Left lobe of liver (tissue), 2 donors: ENCODE measurements around the gene EYS. TPM values are rescaled to one million over a fixed set of nuclear protein-coding genes. Genes with fewer than 3 reads are reported as not detected.
"Not testable (repeated sequence)": the region's sequence is repeated elsewhere in the genome, so short reads cannot be mapped to it uniquely, and the experiment has no call there.

Experiments used
- ATAC-seq: fragments of 200-7000 bp; cut with Tn5 transposase; one replicate; pipeline ENCODE4 v1.9.1; 2020; ENCODE audit warnings: mild to moderate bottlenecking, moderate library complexity
- DNase-seq: peaks from one replicate; pipeline ENCODE4 v3.0.0-alpha.2; 2020; ENCODE audit warnings: low spot score
- total RNA-seq: library from RNA; stranded (reverse); gene quantifications from one replicate; pipeline ENCODE4 v1.2.1, GENCODE V29; 2021
- donor health status: DM: no; HTN: no; CAD: no; lungs with moderate emphysema.
- donor health status: DM: no; HTN: yes; CAD: no.

Gene EYS
- total RNA-seq, 1 donor from 2014 or later: 1.3 TPM

DNA sequence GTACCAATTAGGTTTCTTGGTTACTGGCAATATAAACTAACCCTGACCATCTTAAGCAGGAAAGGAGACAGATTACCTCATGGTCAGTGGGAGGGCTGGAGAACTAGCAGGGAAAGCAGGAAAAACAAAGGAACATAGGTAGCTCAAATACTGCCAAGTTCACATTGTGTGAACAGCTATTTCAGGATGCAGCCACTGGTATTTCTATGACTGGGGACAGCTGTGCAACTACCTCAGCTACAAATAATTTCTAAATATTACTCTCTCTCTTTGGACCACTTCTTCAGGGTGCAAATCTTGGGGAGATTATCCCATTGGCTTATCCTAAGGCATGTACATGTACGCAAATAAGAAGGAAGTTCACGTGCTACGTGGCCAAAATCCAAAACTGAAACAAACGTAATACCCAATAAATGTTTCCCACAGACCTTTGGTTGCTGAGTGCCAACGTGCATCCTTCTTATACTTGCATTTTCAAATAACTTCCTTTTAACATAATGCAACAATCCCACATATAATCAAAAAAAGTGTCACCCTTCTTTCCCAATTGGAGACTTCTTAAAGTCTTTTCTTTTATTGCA is 1890.5 kb downstream of the EYS start:
- DNase-seq: no peak
- ATAC-seq: no peak

DNA sequence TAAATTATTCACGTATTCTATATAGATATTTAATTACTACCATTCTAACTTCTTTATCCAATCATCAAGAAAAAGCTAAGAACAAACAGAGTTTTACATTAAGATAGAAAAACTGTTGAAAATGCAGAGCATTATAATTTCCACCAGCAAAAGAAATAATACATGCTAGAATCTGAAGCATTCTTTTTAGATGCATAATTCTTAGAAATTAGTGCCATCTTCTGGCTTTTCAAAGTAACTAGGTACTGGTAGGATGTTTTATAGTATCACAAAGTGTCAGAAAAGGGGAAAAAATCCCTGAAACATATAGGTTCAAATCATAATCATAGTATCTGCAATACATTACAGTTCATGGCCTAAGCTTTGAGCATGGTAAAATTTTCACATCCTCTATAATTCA is 1892.6 kb downstream of the EYS start:
- DNase-seq: no peak

DNA sequence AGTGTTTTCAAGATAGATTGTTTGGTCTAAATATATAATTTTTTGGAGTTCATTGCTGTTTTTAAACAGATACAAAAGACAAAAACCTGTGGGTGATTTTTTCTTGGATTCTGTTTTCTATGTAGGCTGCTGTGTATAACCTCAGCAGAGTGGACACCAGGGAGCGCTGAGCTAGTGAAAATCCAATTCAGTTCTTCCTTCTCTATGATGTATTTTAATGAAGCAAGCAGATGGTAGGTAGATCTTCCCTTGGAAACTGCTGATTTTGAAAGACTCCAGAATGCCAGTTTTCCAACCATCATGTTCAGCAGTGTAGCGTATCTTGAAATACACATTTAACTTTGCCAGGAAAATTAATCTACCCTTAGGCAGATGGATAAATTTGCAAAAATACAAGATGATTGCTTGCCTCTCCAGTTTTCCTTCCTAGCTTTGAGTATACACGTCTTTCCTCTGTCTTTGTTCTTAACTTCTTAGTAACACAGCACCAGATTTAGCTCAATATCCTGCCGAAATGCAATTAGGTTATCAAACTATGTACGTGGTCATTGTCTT is 1893.4 kb downstream of the EYS start:
- no peak for ATAC-seq
- no peak for DNase-seq

More for the DNA sequence above, 1892.6 kb downstream of the EYS start:
- ATAC-seq: no peak

DNA sequence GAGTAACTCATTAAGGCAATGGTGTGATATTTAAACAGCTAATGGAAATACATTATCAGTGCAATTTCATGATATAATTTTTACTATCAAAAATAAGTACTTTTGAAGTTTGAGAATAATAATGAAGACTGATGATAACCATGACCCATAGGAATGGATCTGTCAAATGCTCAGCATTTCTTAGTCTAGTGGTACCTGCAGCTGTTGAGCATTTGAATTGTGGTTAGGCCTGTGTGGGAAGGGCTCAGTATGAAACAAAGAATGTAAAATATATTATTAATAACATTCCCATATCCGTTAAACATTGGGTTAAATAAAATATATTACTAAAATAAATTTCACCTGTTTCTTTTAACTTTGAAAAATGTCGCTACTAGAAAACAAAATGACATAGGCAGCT is 1898.5 kb downstream of the EYS start:
- DNase-seq: no peak
- ATAC-seq: no peak

- no peak for DNase-seq
- ATAC-seq: no peak
Observed at GRCh38 chr6:63807056-63807455, 1900.0 kb downstream of the EYS start.

DNA sequence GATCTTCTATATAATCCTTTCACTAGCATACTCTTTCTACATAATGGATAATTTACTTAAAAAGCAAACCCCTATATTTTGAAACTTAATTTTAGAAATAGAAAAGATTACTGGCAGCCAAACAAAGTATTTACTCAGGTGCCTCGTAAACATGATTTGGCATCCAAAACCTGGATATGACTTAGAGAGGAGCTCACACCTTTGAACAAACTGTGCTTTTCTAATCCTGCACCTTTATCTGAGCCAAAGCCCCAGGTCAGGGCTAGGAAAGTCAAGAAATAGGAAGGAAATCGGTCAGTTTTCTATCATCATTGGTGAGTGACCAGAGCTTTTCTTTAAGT is 1900.5 kb downstream of the EYS start:
- ATAC-seq (peak; percentile 25), DNase-seq (no peak)

GRCh38 chr6:63805808-63806572 is 1901.0 kb downstream of the EYS start:
- DNase-seq (no peak), ATAC-seq (peak; percentile 81)

GRCh38 chr6:63805345-63805744 is 1901.7 kb downstream of the EYS start:
- DNase-seq: no peak
- peak; percentile 52 for ATAC-seq

DNA sequence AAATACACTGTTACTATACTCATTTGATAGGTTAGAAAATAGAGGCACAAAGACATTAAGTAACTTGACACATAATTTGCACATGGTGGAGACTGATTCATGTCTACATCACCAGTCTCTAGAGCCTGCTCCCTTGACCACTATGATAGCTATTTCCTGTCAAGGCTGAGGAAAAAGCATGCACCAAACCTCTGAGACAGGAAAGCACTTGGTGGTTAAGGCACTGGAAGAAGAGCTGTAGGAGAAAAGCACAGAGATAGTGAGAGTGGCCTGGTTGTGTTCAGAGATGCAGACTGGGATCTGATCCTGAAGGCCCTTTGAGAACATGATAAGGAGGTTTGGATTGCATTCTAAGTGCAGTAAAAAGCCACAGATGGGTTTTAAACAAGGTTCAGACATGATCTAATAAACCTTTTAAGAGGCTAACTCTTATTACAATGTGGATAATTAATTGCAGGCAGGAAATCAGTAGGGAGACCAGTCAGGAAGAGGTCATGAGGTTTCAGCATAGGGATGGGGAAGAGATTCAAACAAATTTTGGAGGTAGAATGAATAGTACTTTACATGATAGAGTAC is 1902.6 kb downstream of the EYS start:
- ATAC-seq (no peak), DNase-seq (no peak)

DNA sequence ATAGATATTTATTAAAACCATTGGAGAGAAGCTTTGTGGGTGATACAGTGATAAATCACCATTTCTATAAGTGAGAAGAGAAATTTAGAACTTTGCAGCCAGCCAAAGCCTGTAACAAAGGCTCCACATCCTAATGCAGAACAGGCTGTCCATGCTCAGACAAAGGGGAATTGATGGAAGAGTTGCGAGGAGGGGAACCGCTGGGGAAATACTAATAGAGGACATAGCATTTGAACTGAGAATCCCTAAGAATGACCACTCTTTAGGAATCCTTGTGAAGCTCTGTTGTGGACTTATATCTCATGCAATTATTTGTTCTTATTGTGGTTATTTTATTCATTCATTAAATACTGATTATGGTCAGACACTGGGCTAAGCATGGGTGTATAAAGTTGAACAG is 1903.7 kb downstream of the EYS start:
- no peak for DNase-seq
- no peak for ATAC-seq

DNA sequence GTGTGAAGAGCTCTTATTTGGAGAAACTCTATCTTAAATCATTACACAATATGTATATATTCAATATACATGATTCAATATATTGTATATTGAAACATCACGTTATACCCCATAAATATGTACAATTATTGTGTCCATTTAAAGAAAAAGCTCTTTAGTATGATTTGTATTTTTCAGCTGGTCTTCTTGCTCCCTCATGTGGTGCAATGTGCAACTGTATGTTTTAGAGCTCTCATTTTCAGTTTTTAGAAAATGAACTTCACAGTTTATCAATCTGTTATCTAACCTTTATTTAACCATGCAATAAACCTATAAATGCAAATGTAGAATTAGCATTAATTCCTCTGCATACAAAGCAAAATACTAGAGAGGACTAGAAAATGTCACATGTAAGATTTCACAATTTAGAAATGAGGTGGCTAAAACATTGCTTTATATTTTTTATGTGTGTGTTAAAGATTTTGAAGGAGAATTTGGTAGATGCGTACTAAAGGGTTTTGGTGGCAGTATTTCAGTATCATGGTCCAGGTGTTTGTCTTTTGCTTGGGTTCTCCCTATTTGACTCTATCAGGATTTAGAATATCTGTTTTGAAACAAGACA is 1904.3 kb downstream of the EYS start:
- DNase-seq (no peak), ATAC-seq (peak; percentile 16)

DNA sequence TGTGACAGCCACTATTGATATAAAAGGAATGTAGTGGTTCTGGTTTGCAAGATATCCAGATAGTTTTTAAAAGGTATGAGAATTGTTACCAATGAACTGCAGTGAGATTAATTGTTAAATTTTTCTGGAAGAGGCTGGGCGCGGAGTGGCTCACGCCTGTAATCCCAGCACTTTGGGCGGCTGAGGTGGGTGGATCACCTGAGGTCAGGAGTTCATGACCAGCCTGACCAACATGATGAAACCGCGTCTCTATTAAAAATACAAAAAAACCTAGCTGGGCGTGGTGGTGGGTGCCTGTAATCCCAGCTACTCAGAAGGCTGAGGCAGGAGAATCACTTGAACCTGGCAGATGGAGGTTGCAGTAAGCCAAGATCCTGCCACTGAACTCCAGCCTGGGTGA is 1906.6 kb downstream of the EYS start:
- ATAC-seq: peak; percentile 61
- not testable (repeated sequence) for DNase-seq

DNA sequence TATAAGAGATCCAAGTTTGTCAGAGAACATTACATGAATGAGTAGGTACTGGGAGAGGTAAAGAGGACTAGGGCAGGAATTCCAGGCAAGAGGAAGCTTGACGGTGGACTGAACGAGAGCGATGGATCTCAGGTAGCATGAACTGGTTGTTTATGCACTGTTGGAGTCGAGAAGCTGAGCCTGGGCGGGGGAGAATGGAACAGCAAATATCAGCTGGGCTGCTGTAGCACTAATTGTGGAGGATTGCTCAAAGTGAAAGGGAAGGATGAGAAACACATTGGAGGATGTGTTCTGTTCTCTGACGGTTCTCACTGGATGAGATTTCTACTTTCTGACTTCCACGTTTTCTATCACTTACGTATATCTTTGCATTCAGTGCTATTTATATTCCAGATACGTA is 1907.2 kb downstream of the EYS start:
- DNase-seq (peak; percentile 54), ATAC-seq (peak; percentile 85)

DNA sequence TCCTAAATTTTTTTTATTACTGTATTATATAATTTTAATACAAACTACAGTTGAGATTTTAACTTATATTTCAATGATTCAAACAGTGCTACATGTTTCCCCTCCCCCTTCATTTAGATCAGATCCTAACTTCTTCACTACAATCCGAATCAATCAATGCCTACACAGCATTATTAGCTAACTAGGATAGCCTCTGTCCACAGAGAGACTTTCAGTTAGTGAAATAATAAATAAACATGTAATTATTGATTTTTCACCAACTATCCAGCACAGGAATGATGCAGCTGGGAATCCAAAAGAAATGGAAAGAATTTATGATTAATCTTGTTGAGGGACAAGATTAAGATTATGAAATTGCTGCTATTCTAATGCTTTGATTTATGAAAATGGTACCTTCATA is 1907.7 kb downstream of the EYS start:
- no peak for DNase-seq
- ATAC-seq: peak; percentile 51

DNA sequence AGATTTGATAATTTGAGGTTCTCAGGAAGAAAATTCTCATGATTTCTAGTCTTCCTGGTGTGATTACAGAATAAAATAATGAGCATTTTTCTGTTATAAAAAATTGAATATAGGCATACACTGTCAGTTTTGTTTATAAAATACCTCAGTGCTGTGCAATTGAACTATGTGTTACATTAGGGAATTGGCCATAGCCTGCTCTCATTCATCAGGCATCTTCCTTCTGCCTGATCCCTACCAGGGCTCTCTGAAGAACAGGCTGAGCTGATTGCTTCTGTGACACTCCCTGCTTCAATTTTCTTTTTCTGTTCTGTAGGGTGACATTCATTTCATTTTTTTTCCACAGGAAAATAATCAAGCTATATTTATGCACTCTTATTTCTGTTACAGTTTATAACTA is 1908.6 kb downstream of the EYS start:
- no peak for DNase-seq
- no peak for ATAC-seq

DNA sequence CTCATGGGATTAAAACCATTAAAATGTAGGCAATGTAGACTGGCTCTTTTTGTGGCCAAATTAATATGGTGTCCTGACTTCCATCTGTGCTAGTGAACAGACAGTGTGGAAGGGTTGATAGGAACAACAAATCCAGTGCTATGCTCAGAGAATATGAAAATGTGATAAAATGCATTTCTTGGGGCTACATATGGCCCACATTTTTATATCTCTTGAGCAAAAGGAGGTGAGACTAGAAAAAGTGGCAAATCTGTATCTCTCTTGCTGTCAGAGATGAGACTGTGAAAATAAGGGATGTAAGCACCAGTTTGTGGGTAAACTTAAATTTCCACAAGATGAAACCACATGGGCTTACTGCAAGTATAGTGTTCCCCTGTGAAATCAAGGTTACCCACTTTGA is 1909.3 kb downstream of the EYS start:
- DNase-seq (no peak), ATAC-seq (no peak)

- DNase-seq (no peak), ATAC-seq (no peak)
Observed at GRCh38 chr6:63795826-63796225, 1911.2 kb downstream of the EYS start.

DNA sequence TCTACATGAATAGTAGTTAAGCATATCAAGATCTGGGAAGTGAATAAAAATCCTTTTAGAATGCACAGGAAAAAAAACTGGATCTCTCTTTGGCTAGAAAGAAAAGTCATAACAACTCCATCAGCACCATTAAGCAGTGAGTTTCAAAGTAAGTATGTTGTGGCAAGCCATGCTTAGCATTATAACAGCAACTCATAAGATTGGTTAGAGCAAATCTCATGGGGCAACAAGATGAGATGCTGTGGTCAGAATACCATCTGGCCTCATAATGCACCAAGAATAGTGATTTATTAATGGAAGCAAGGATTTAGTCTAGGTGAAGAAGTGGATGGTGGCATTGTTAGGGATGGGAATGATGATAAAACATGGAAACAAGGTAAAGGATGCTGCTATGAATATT is 1912.0 kb downstream of the EYS start:
- ATAC-seq: no peak
- DNase-seq: no peak

GRCh38 chr6:63793465-63794137 is 1913.4 kb downstream of the EYS start:
- DNase-seq: no peak
- ATAC-seq: no peak

DNA sequence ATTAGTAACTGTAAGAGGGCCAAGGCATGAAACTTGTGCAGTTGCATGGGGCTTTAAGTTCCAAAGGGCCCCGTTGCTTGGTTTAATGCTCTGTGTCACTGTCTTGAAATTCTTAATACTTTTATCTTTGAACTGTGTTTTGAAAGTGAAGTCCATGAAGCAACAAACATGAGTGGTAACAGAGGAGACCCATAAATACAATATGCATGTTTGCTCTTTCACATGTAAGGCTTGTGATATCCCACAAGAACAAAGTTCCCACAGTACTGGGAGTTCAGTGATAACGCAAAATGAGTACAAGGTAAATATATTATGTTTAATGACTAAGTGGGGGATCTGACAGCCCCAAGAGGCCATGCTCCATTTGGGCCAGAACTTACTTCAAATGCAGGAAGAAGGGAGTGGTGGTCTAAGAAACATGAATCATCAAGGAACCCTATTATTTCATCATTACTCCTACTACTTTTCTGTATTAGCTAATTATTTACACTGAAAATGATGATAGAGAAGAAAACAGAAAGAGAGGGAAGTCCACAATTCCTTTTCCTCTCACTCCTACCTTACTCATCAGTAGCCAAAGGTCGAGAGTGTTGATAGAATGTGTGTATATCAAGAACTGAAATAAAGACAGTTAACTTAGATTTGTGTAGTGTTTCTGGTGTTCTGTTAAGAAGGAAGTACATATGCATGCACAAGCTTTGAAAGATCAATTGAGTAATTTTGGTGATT is 1914.1 kb downstream of the EYS start:
- ATAC-seq (no peak), DNase-seq (no peak)

- ATAC-seq (no peak), DNase-seq (no peak)
Observed at GRCh38 chr6:63790334-63790733, 1916.7 kb downstream of the EYS start.
